H1 (cell line): Measurements from ENCODE around the gene CDC14B. TPM values are rescaled to one million over a fixed set of nuclear protein-coding genes. Genes with fewer than 3 reads are reported as not detected.

Source experiments
- CTCF ChIA-PET: fragments of 300-600 bp; sonication (Branson Sonifier 250); formaldehyde crosslinking; loops from one replicate; lab custom pipeline; 2021; ENCODE audit not compliant: partially characterized antibody; lab: Charles Lee
- POLR2A ChIA-PET: fragments of 300-600 bp; sonication (Branson Sonifier 250); formaldehyde crosslinking; loops from one replicate; lab custom pipeline; 2021; ENCODE audit warnings: inconsistent platforms; ENCODE audit not compliant: partially characterized antibody; lab: Charles Lee
- DNase-seq, 2 experiments: peaks; one replicate each; pipeline versions ENCODE4 v3.0.0 to v3.0.0-alpha.2; 2010 to 2022; ENCODE audit warnings: low spot score in 2 of 2, low read depth in 1 of 2, mixed read lengths in 1 of 2
- FAIRE-seq: peaks from 2 replicates; lab custom pipeline; 2011; peaks lifted over from hg19 to GRCh38; lab: Jason Lieb, UNC
- H2AFZ ChIP-seq: 2 replicates; pipeline ENCODE4 v1.8.1; 2012; ENCODE audit warnings: low read length, inconsistent platforms
- H2AK5ac ChIP-seq: 2 replicates; pipeline ENCODE4 v1.6.1; 2013; ENCODE audit warnings: low read depth, low read length
- H2BK120ac ChIP-seq: replicated peaks from 2 replicates; pipeline ENCODE3; 2013; ENCODE audit warnings: low read depth, low read length, inconsistent platforms
- H2BK12ac ChIP-seq: 2 replicates; pipeline ENCODE4 v1.6.1; 2013; ENCODE audit warnings: low read depth, low read length
- H2BK15ac ChIP-seq: 2 replicates; pipeline ENCODE4 v1.6.1; 2013; ENCODE audit warnings: low read length
- H2BK20ac ChIP-seq: 2 replicates; pipeline ENCODE4 v1.6.1; 2013; ENCODE audit warnings: low read length
- H2BK5ac ChIP-seq: 2 replicates; pipeline ENCODE4 v1.6.1; 2013; ENCODE audit warnings: low read depth, low read length
- H3K14ac ChIP-seq: 2 replicates; pipeline ENCODE4 v1.6.1; 2013; ENCODE audit warnings: inconsistent platforms; ENCODE audit not compliant: insufficient read length
- H3K18ac ChIP-seq: 2 replicates; pipeline ENCODE4 v1.6.1; 2013; ENCODE audit warnings: low read length; ENCODE audit errors: extremely low read depth
- H3K23ac ChIP-seq: 2 replicates; pipeline ENCODE4 v1.6.1; 2013; ENCODE audit warnings: inconsistent platforms; ENCODE audit not compliant: insufficient read length
- H3K23me2 ChIP-seq: 2 replicates; pipeline ENCODE4 v1.6.1; 2013; ENCODE audit warnings: low read depth, low read length
- H3K27ac ChIP-seq: 2 replicates; pipeline ENCODE4 v1.6.1; 2011; ENCODE audit warnings: low read depth, low read length, inconsistent platforms
- H3K27me3 ChIP-seq, 4 experiments: replicated peaks in 1 of 4; 1 replicate in 1 of 4; 2 replicates in 3 of 4; pipeline versions ENCODE4 v1.6.1 to v1.8.1; 2011 to 2013; ENCODE audit warnings: low read length in 3 of 4, mild to moderate bottlenecking in 3 of 4, inconsistent platforms in 2 of 4, mixed read lengths in 2 of 4, moderate library complexity in 1 of 4; ENCODE audit not compliant: control insufficient read depth in 3 of 4, insufficient read depth in 3 of 4; ENCODE audit errors: extremely low read depth in 1 of 4
- H3K36me3 ChIP-seq, 4 experiments: 2 replicates each; pipeline versions ENCODE4 v1.6.1 to v1.8.1; 2011 to 2013; ENCODE audit warnings: mild to moderate bottlenecking in 4 of 4, low read length in 3 of 4, moderate library complexity in 2 of 4, control low read depth in 1 of 4, inconsistent platforms in 1 of 4; ENCODE audit not compliant: insufficient read depth in 4 of 4, control insufficient read depth in 2 of 4
- H3K4ac ChIP-seq: replicated peaks from 2 replicates; pipeline ENCODE3; 2013; ENCODE audit warnings: low read length, low read depth, mixed read lengths, inconsistent platforms; ENCODE audit not compliant: insufficient read length
- H3K4me1 ChIP-seq, 4 experiments: replicated peaks in 1 of 4; 1 replicate in 1 of 4; 2 replicates in 3 of 4; pipeline versions ENCODE4 v1.6.1 to v1.8.1; 2011 to 2013; ENCODE audit warnings: low read length in 3 of 4, inconsistent platforms in 2 of 4, mixed read lengths in 1 of 4; ENCODE audit not compliant: insufficient read depth in 4 of 4, control insufficient read depth in 3 of 4
- H3K4me2 ChIP-seq, 2 experiments: 2 replicates each; pipeline versions ENCODE4 v1.6.1 to v1.8.1; 2011 to 2013; ENCODE audit warnings: low read depth in 2 of 2, low read length in 2 of 2, control low read depth in 1 of 2, inconsistent platforms in 1 of 2, mild to moderate bottlenecking in 1 of 2; ENCODE audit not compliant: insufficient read depth in 1 of 2
- H3K4me3 ChIP-seq, 4 experiments: fragments of 200-600, 300-600 bp in 1 of 4; sonication (generic), shearing (Covaris generic), sonication (Bioruptor Twin) in 1 of 4; 2 replicates each; pipeline versions ENCODE4 v1.5.1 to v1.8.1; 2011 to 2016; ENCODE audit warnings: low read length in 4 of 4, low read depth in 3 of 4, control low read depth in 2 of 4, inconsistent platforms in 2 of 4, mild to moderate bottlenecking in 2 of 4, mixed read lengths in 1 of 4, moderate library complexity in 1 of 4; ENCODE audit not compliant: insufficient read depth in 2 of 4; ENCODE audit errors: extremely low read depth in 1 of 4
- H3K56ac ChIP-seq: replicated peaks from 2 replicates; pipeline ENCODE3; 2013; ENCODE audit warnings: low read depth, mild to moderate bottlenecking, mixed read lengths, low read length, inconsistent platforms; ENCODE audit not compliant: insufficient read length
- H3K79me1 ChIP-seq: 2 replicates; pipeline ENCODE4 v1.6.1; 2013; ENCODE audit warnings: low read depth, low read length, control low read depth
- H3K79me2 ChIP-seq, 2 experiments: 2 replicates each; pipeline versions ENCODE4 v1.6.1 to v1.8.1; 2012 to 2013; ENCODE audit warnings: low read length in 2 of 2, mild to moderate bottlenecking in 2 of 2, inconsistent platforms in 1 of 2; ENCODE audit not compliant: insufficient read depth in 2 of 2, control insufficient read depth in 1 of 2
- H3K9ac ChIP-seq, 4 experiments: replicated peaks in 1 of 4; 1 replicate in 1 of 4; 2 replicates in 3 of 4; pipeline versions ENCODE4 v1.6.1 to v1.8.1; 2011 to 2013; ENCODE audit warnings: low read depth in 3 of 4, low read length in 3 of 4, control low read depth in 2 of 4, mild to moderate bottlenecking in 2 of 4, moderate library complexity in 2 of 4, inconsistent platforms in 1 of 4; ENCODE audit errors: extremely low read depth in 1 of 4
- H3K9me3 ChIP-seq, 2 experiments: 2 replicates each; pipeline versions ENCODE4 v1.6.1 to v1.8.1; 2012 to 2013; ENCODE audit warnings: mild to moderate bottlenecking in 2 of 2, moderate library complexity in 2 of 2, control low read depth in 1 of 2, inconsistent platforms in 1 of 2, low read depth in 1 of 2, low read length in 1 of 2, mixed read lengths in 1 of 2; ENCODE audit not compliant: insufficient read depth in 2 of 2
- H4K20me1 ChIP-seq, 2 experiments: replicated peaks in 1 of 2; 2 replicates each; pipeline versions ENCODE3 to v1.8.1; 2011 to 2013; ENCODE audit warnings: inconsistent platforms in 2 of 2, low read length in 2 of 2, mild to moderate bottlenecking in 1 of 2; ENCODE audit not compliant: insufficient read depth in 2 of 2, control insufficient read depth in 1 of 2
- H4K5ac ChIP-seq: 2 replicates; pipeline ENCODE4 v1.6.1; 2013; ENCODE audit warnings: low read length, low read depth, mixed read lengths, inconsistent platforms; ENCODE audit not compliant: insufficient read length
- H4K8ac ChIP-seq: 2 replicates; pipeline ENCODE4 v1.8.0; 2013; ENCODE audit warnings: mild to moderate bottlenecking, moderate library complexity, low read length, inconsistent platforms; ENCODE audit not compliant: insufficient read depth; ENCODE audit errors: extremely low read depth
- H4K91ac ChIP-seq: replicated peaks from 2 replicates; pipeline ENCODE3; 2013; ENCODE audit warnings: low read length, mixed read lengths, inconsistent platforms; ENCODE audit not compliant: insufficient read length
- CBX5 ChIP-seq: fragments of 300-800, 300-1000 bp; sonication (generic); IDR thresholded peaks from 2 replicates; pipeline ENCODE4 v1.7.1; 2016; ENCODE audit warnings: antibody characterized with exemption, low read length, low read depth
- WGBS, 2 experiments: shearing (Covaris generic) in 1 of 2; methylation state at CpG; one replicate each; pipeline versions ENCODE4 v1.1.6 to v1.1.7; 2013 to 2015; ENCODE audit warnings: low lambda C conversion rate in 2 of 2, mixed read lengths in 2 of 2, inconsistent platforms in 1 of 2, low coverage in 1 of 2, missing lambda C conversion rate in 1 of 2; ENCODE audit not compliant: insufficient replicate concordance in 2 of 2, insufficient coverage in 1 of 2, insufficient read length in 1 of 2; ENCODE audit errors: extremely low coverage in 1 of 2, missing lambda C conversion rate in 1 of 2; 5-methylcytosine and 5-hydroxymethylcytosine counted together
- polyA plus RNA-seq, 7 experiments: library from polyadenylated mRNA; depleted of rRNA in 3 of 7; stranded (reverse) in 5 of 7; unstranded in 2 of 7; fragments of >200 nt in 5 of 7; fragments of 200-250 nt in 2 of 7; gene quantifications; 1 replicate in 5 of 7; 2 replicates in 1 of 7; 4 replicates in 1 of 7; pipeline versions ENCODE4 v1.2.1 to v1.2.3, GENCODE V29; 2011 to 2013; ENCODE audit warnings: missing spikeins in 2 of 7, mixed read lengths in 2 of 7
- total RNA-seq: library from RNA; stranded (reverse); fragmentation: NEBNext Ultra II Directional; extraction: Animal tissue kit (Norgen Biotek cat#: 25700); gene quantifications from 2 replicates; pipeline ENCODE4 v1.2.1, GENCODE V29; 2021

The CDC14B gene
- total and polyA plus RNA-seq, 2 of the 8 experiments (the other 6 are each of a cell fraction or from before 2014, with no cell fraction given): 17.2 to 44.6 TPM

- no peak overlapping the region for H3K9ac ChIP-seq
- FAIRE-seq: no peak
Observed at GRCh38 chr9:96660692-96661248, 41.1 kb upstream of the CDC14B start.

More at GRCh38 chr9:96660692-96661248, 41.1 kb upstream of the CDC14B start:
- no peak overlapping the region for H3K4me2 ChIP-seq
- H3K4ac ChIP-seq: no peak overlapping the region
- H3K79me1 ChIP-seq: no peaks in the 10 kb centered on the region
- no peaks in the 10 kb centered on the region for H4K20me1 ChIP-seq
- no peak overlapping the region for H4K91ac ChIP-seq
- ChIA-PET POLR2A (no interaction called here), CTCF (interaction anchor here (0.7 to 1.2 kb wide), 2 partner anchors 22 to 56 kb away, joined by 3 read pairs; no protein-coding TSS in a partner anchor)
- DNase-seq: no peak
- no peak overlapping the region for H2AK5ac ChIP-seq
- TF ChIP-seq CBX5: no peak
- TF ChIP-seq, all 59 proteins: peak for 0
- Histone ChIP-seq H3K23ac (no peak overlapping the region), H3K27me3 (no peaks in the 10 kb centered on the region; a peak in 1 of 7 replicates), H3K56ac (no peak overlapping the region), H2BK5ac (no peak overlapping the region), H4K8ac (no peak overlapping the region), H3K27ac (no peak overlapping the region), H4K5ac (no peak overlapping the region), H3K9me3 (no peaks in the 10 kb centered on the region), H3K79me2 (no peaks in the 10 kb centered on the region), H3K14ac (no peak overlapping the region), H2BK20ac (no peak overlapping the region), H3K4me3 (no peak overlapping the region), H2BK12ac (no peak overlapping the region), H2AFZ (no peak overlapping the region), H3K4me1 (peaks cover 0 to under 1% (median 0%) of the 10 kb centered on the region in 4 experiments; a peak in 1 of 7 replicates), H3K36me3 (no peaks in the 10 kb centered on the region), H3K18ac (no peak overlapping the region), H3K23me2 (no peaks in the 10 kb centered on the region; the same call in 1 of the 2 replicates), H2BK120ac (no peak overlapping the region), H2BK15ac (no peak overlapping the region)
- 85% methylated on average over 4 of the region's 7 CpGs; no CpG with 5 or more reads in 1 of the 2 experiments for WGBS, 2 experiments
